H9 (cell line): Measurements from ENCODE around the gene SKAP1. TPM values are rescaled to one million over a fixed set of nuclear protein-coding genes. Genes with fewer than 3 reads are reported as not detected.

ENCODE experiments used
- DNase-seq: peaks from one replicate; pipeline ENCODE4 v3.0.0-alpha.2; 2017
- H2AFZ ChIP-seq: one replicate; pipeline ENCODE4 v1.6.1; 2013; ENCODE audit warnings: mild to moderate bottlenecking, low read length, control low read depth, moderate library complexity
- H2AK5ac ChIP-seq: 2 replicates; pipeline ENCODE4 v1.6.1; 2013; ENCODE audit warnings: low read length, control low read depth, mixed read lengths; ENCODE audit not compliant: insufficient read length
- H2BK120ac ChIP-seq: one replicate; pipeline ENCODE4 v1.6.1; 2013; ENCODE audit warnings: low read depth, mild to moderate bottlenecking, low read length, control low read depth, inconsistent platforms; ENCODE audit not compliant: poor library complexity, severe bottlenecking
- H2BK12ac ChIP-seq: 2 replicates; pipeline ENCODE4 v1.6.1; 2013; ENCODE audit warnings: low read length, control low read depth, mixed read lengths, low read depth; ENCODE audit not compliant: insufficient read length
- H2BK15ac ChIP-seq: 2 replicates; pipeline ENCODE4 v1.6.1; 2013; ENCODE audit warnings: low read depth, low read length, control low read depth
- H2BK20ac ChIP-seq: one replicate; pipeline ENCODE4 v1.6.1; 2013; ENCODE audit warnings: low read depth, mild to moderate bottlenecking, low read length, control low read depth, inconsistent platforms; ENCODE audit not compliant: poor library complexity, severe bottlenecking
- H2BK5ac ChIP-seq: 2 replicates; pipeline ENCODE4 v1.6.1; 2013; ENCODE audit warnings: low read length, control low read depth, mixed read lengths; ENCODE audit not compliant: insufficient read length
- H3K14ac ChIP-seq: 2 replicates; pipeline ENCODE4 v1.6.1; 2013; ENCODE audit warnings: low read length, control low read depth; ENCODE audit not compliant: insufficient read depth
- H3K18ac ChIP-seq: 2 replicates; pipeline ENCODE4 v1.6.1; 2013; ENCODE audit warnings: low read depth, mild to moderate bottlenecking, mixed read lengths, low read length, control low read depth; ENCODE audit not compliant: insufficient read length
- H3K23ac ChIP-seq: 2 replicates; pipeline ENCODE4 v1.6.1; 2013; ENCODE audit warnings: low read length, control low read depth, mixed read lengths, low read depth; ENCODE audit not compliant: insufficient read length
- H3K23me2 ChIP-seq: 2 replicates; pipeline ENCODE4 v1.6.1; 2013; ENCODE audit warnings: low read depth, mild to moderate bottlenecking, mixed read lengths, low read length, control low read depth; ENCODE audit not compliant: insufficient read length, poor library complexity, severe bottlenecking
- H3K27ac ChIP-seq: 2 replicates; pipeline ENCODE4 v1.5.1; 2013; ENCODE audit warnings: low read length, control low read depth, mixed read lengths, low read depth; ENCODE audit not compliant: insufficient read length
- H3K27me3 ChIP-seq: 2 replicates; pipeline ENCODE4 v1.6.1; 2013; ENCODE audit warnings: low read length, control low read depth, inconsistent platforms; ENCODE audit not compliant: insufficient read depth
- H3K4ac ChIP-seq: 2 replicates; pipeline ENCODE4 v1.6.1; 2013; ENCODE audit warnings: low read depth, mild to moderate bottlenecking, control low read depth, inconsistent platforms, low read length, moderate library complexity
- H3K4me1 ChIP-seq: 2 replicates; pipeline ENCODE4 v1.6.1; 2013; ENCODE audit warnings: low read length, control low read depth, inconsistent platforms; ENCODE audit not compliant: insufficient read depth
- H3K4me2 ChIP-seq: 2 replicates; pipeline ENCODE4 v1.6.1; 2013; ENCODE audit warnings: low read length, control low read depth, mixed read lengths; ENCODE audit not compliant: insufficient read length, insufficient read depth
- H3K56ac ChIP-seq: 2 replicates; pipeline ENCODE4 v1.6.1; 2013; ENCODE audit warnings: low read depth, mild to moderate bottlenecking, mixed read lengths, low read length, control low read depth; ENCODE audit not compliant: insufficient read length
- H3K79me1 ChIP-seq: 2 replicates; pipeline ENCODE4 v1.6.1; 2013; ENCODE audit warnings: low read depth, mild to moderate bottlenecking, moderate library complexity, low read length, control low read depth, inconsistent platforms; ENCODE audit not compliant: insufficient read depth, poor library complexity, severe bottlenecking
- H3K79me2 ChIP-seq: 2 replicates; pipeline ENCODE4 v1.6.1; 2013; ENCODE audit warnings: low read length, control low read depth, inconsistent platforms; ENCODE audit not compliant: insufficient read depth
- H3K9ac ChIP-seq: 2 replicates; pipeline ENCODE4 v1.6.1; 2013; ENCODE audit warnings: low read length, control low read depth, mixed read lengths; ENCODE audit not compliant: insufficient read length; ENCODE audit errors: extremely low read depth
- H3K9me3 ChIP-seq: one replicate; pipeline ENCODE4 v1.6.1; 2013; ENCODE audit warnings: low read depth, low read length, inconsistent platforms; ENCODE audit not compliant: control insufficient read depth
- H3T11ph ChIP-seq: one replicate; pipeline ENCODE4 v1.6.1; 2013; ENCODE audit warnings: mild to moderate bottlenecking, low read length, control low read depth, inconsistent platforms
- H4K20me1 ChIP-seq: one replicate; pipeline ENCODE4 v1.6.1; 2013; ENCODE audit not compliant: control insufficient read depth, insufficient read length, insufficient read depth
- H4K5ac ChIP-seq: 2 replicates; pipeline ENCODE4 v1.6.1; 2013; ENCODE audit warnings: low read depth, mild to moderate bottlenecking, mixed read lengths, low read length, control low read depth; ENCODE audit not compliant: insufficient read length
- H4K8ac ChIP-seq: replicated peaks from 2 replicates; pipeline ENCODE4 v1.6.1; 2013; ENCODE audit warnings: low read length, control low read depth, mixed read lengths, low read depth; ENCODE audit not compliant: insufficient read length
- H4K91ac ChIP-seq: 2 replicates; pipeline ENCODE4 v1.6.1; 2013; ENCODE audit warnings: low read depth, mild to moderate bottlenecking, moderate library complexity, mixed read lengths, low read length, control low read depth; ENCODE audit not compliant: insufficient read length
- H3K27ac Mint-ChIP-seq, 3 experiments: 2 replicates in 2 of 3; 3 replicates in 1 of 3; pipeline ENCODE4 v1.8.0; 2020 to 2021; ENCODE audit warnings: mixed read lengths in 3 of 3, mild to moderate bottlenecking in 1 of 3, moderate library complexity in 1 of 3
- H3K27me3 Mint-ChIP-seq: 2 replicates; pipeline ENCODE4 v1.8.0; 2021; ENCODE audit warnings: low read depth, mild to moderate bottlenecking, moderate library complexity, mixed read lengths
- H3K36me3 Mint-ChIP-seq, 3 experiments: 2 replicates in 2 of 3; 3 replicates in 1 of 3; pipeline ENCODE4 v1.8.0; 2020 to 2021; ENCODE audit warnings: low read depth in 3 of 3, mixed read lengths in 3 of 3; ENCODE audit not compliant: insufficient read depth in 1 of 3
- H3K4me1 Mint-ChIP-seq, 2 experiments: 2 replicates each; pipeline ENCODE4 v1.8.0; 2020; ENCODE audit warnings: mixed read lengths in 2 of 2
- H3K4me3 Mint-ChIP-seq, 2 experiments: 2 replicates in 1 of 2; 3 replicates in 1 of 2; pipeline ENCODE4 v1.8.0; 2020 to 2021; ENCODE audit warnings: mild to moderate bottlenecking in 2 of 2, mixed read lengths in 2 of 2, moderate library complexity in 1 of 2
- H3K9me3 Mint-ChIP-seq, 2 experiments: 2 replicates in 1 of 2; 3 replicates in 1 of 2; pipeline ENCODE4 v1.8.0; 2020; ENCODE audit warnings: mild to moderate bottlenecking in 2 of 2, mixed read lengths in 2 of 2, moderate library complexity in 1 of 2
- WGBS: extraction: QIAGEN DNeasy Blood & Tissue Kit; methylation state at CpG from one replicate; pipeline ENCODE4 v1.1.7; 2013; ENCODE audit warnings: missing lambda C conversion rate, low lambda C conversion rate, mixed read lengths; ENCODE audit not compliant: insufficient read length; ENCODE audit errors: extremely low coverage; 5-methylcytosine and 5-hydroxymethylcytosine counted together
- total RNA-seq: library from RNA; stranded (reverse); gene quantifications from 2 replicates; pipeline ENCODE4 v1.2.1, GENCODE V29; 2021
- TF ChIP-seq, protein P1 (sequence below): fragments of 200-600 bp; sonication (generic); conservative IDR thresholded peaks from 3 replicates; pipeline ENCODE4 v1.8.0; 2021; ENCODE audit warnings: antibody characterized with exemption, mild to moderate bottlenecking

Gene SKAP1
- total RNA-seq, 1 experiment from 2014 or later, result not detected

DNA sequence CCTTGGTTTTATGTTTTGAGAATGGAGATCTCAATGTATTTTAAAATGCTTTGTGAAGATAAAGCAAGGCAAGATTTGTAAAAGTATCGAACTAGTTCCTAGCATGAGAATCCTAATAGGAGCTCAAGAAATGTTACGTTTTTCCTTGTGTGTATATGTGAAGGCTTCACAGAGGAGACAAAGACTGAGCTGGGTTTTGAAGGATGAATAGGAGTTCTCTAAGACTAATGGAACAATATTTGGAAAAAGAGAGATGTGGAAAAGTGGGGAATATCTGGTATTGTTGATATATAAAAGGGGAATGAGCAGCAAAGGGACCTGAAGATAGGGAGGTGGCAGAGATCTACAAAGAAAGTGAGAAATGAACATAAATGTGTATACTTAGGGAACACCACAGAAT, 195.1 kb downstream of the SKAP1 start:
- Histone ChIP-seq H3K23ac (no peak overlapping the region), H3K27ac (no peak overlapping the region), H4K8ac (no peak overlapping the region), H3K27me3 (no peaks in the 10 kb centered on the region), H2BK12ac (no peak overlapping the region), H3K23me2 (no peaks in the 10 kb centered on the region), H3T11ph (no peak overlapping the region), H2BK20ac (no peak overlapping the region), H3K14ac (no peak overlapping the region), H3K18ac (no peak overlapping the region), H3K79me1 (no peaks in the 10 kb centered on the region), H2BK120ac (no peak overlapping the region), H3K56ac (no peak overlapping the region), H3K9ac (no peak overlapping the region), H3K4me2 (no peak overlapping the region), H2BK5ac (no peak overlapping the region), H3K4ac (no peak overlapping the region), H3K79me2 (no peaks in the 10 kb centered on the region), H4K20me1 (no peaks in the 10 kb centered on the region), H2AK5ac (no peak overlapping the region), H2AFZ (no peak overlapping the region), H3K4me1 (no peaks in the 10 kb centered on the region), H3K9me3 (no peaks in the 10 kb centered on the region), H2BK15ac (no peak overlapping the region), H4K5ac (no peak overlapping the region), H4K91ac (no peak overlapping the region)
- H3K27ac Mint-ChIP-seq, result no peak overlapping the region
- WGBS, result no CpG with 5 or more reads among the region's 2 CpGs
- TF ChIP-seq, protein P1, sequence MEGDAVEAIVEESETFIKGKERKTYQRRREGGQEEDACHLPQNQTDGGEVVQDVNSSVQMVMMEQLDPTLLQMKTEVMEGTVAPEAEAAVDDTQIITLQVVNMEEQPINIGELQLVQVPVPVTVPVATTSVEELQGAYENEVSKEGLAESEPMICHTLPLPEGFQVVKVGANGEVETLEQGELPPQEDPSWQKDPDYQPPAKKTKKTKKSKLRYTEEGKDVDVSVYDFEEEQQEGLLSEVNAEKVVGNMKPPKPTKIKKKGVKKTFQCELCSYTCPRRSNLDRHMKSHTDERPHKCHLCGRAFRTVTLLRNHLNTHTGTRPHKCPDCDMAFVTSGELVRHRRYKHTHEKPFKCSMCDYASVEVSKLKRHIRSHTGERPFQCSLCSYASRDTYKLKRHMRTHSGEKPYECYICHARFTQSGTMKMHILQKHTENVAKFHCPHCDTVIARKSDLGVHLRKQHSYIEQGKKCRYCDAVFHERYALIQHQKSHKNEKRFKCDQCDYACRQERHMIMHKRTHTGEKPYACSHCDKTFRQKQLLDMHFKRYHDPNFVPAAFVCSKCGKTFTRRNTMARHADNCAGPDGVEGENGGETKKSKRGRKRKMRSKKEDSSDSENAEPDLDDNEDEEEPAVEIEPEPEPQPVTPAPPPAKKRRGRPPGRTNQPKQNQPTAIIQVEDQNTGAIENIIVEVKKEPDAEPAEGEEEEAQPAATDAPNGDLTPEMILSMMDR, result no peak
- DNase-seq, result no peak
- H3K4me1 Mint-ChIP-seq, result no peaks in the 10 kb centered on the region
- H3K9me3 Mint-ChIP-seq, result no peaks in the 10 kb centered on the region
- H3K36me3 Mint-ChIP-seq, result no peaks in the 10 kb centered on the region
- peaks cover 12% of the 10 kb centered on the region for H3K27me3 Mint-ChIP-seq
- H3K4me3 Mint-ChIP-seq, result no peak overlapping the region
